Left ventricle myocardium inferior (tissue), 1 donor: ENCODE data around the gene ZNF335. TPM values are rescaled to one million over a fixed set of nuclear protein-coding genes. Genes with fewer than 3 reads are reported as not detected.

Experiments used
- DNase-seq: peaks from one replicate; pipeline ENCODE4 v3.0.0-alpha.2; 2020
- H3K27ac ChIP-seq: fragments of 200-600 bp; replicated peaks from 2 replicates; pipeline ENCODE4 v1.8.0; 2021
- H3K27me3 ChIP-seq: fragments of 200-600 bp; 2 replicates; pipeline ENCODE4 v1.8.0; 2021; ENCODE audit warnings: low read depth
- H3K36me3 ChIP-seq: fragments of 200-600 bp; 2 replicates; pipeline ENCODE4 v1.8.0; 2021
- H3K4me1 ChIP-seq: fragments of 200-600 bp; 2 replicates; pipeline ENCODE4 v1.8.0; 2021
- H3K4me3 ChIP-seq: fragments of 200-600 bp; 2 replicates; pipeline ENCODE4 v1.8.0; 2021; ENCODE audit warnings: mild to moderate bottlenecking, moderate library complexity
- H3K9me3 ChIP-seq: fragments of 200-600 bp; replicated peaks from 2 replicates; pipeline ENCODE4 v1.8.0; 2021
- CTCF ChIP-seq: fragments of 200-600 bp; IDR thresholded peaks from 2 replicates; pipeline ENCODE4 v1.8.0; 2021; ENCODE audit warnings: antibody characterized with exemption, mild to moderate bottlenecking, borderline replicate concordance
- intact Hi-C: fragments of 100-400 bp; cut with micrococcal nuclease; formaldehyde crosslinking; loops from one replicate; pipeline ENCODE4 v1.11.0; 2022
- total RNA-seq: library from RNA; stranded (reverse); fragmentation: NEBNext Ultra II Directional; extraction: Animal tissue kit (Norgen Biotek cat#: 25700); gene quantifications from one replicate; pipeline ENCODE4 v1.2.1, GENCODE V29; 2021
- donor health status: DM: no; HTN: yes; CAD: no; lungs with severe emphysema.

Gene ZNF335
- total RNA-seq, 1 donor from 2014 or later = 8.1 TPM

GRCh38 chr20:46014517-46015396, 42.8 kb upstream of the ZNF335 start:
- Histone ChIP-seq H3K4me1 (peaks cover 18% of the 10 kb centered on the region), H3K27ac (no peak overlapping the region), H3K27me3 (peaks cover 100% of the 10 kb centered on the region), H3K36me3 (no peaks in the 10 kb centered on the region), H3K9me3 (no peaks in the 10 kb centered on the region), H3K4me3 (no peak overlapping the region)
- DNase-seq = no peak
- intact Hi-C loops = no loop called here
- no peak for TF ChIP-seq CTCF

- TF ChIP-seq CTCF = peak; percentile 72
- Histone ChIP-seq H3K27me3 (peaks cover 100% of the 10 kb centered on the region), H3K9me3 (no peaks in the 10 kb centered on the region), H3K27ac (no peak overlapping the region), H3K4me1 (peaks cover 18% of the 10 kb centered on the region), H3K36me3 (no peaks in the 10 kb centered on the region), H3K4me3 (peak overlapping the region; percentile 17)
- intact Hi-C loops = no loop called here
- DNase-seq = no peak
These were observed 42.0 kb upstream of the ZNF335 start for GRCh38 chr20:46013829-46014516.

- no peak overlapping the region for H3K4me3 ChIP-seq
- intact Hi-C loops = no loop called here
- H3K27me3 ChIP-seq = peaks cover 100% of the 10 kb centered on the region
These were observed 41.4 kb upstream of the ZNF335 start for GRCh38 chr20:46013322-46013828.

GRCh38 chr20:46012921-46013320, 40.9 kb upstream of the ZNF335 start:
- Histone ChIP-seq H3K4me3 (no peak overlapping the region), H3K4me1 (peaks cover 18% of the 10 kb centered on the region), H3K9me3 (no peaks in the 10 kb centered on the region), H3K27ac (no peak overlapping the region), H3K36me3 (no peaks in the 10 kb centered on the region), H3K27me3 (peaks cover 100% of the 10 kb centered on the region)
- TF ChIP-seq CTCF = no peak
- intact Hi-C loops = no loop called here
- DNase-seq = no peak

More at GRCh38 chr20:46013322-46013828, 41.4 kb upstream of the ZNF335 start:
- Histone ChIP-seq H3K9me3 (no peaks in the 10 kb centered on the region), H3K36me3 (no peaks in the 10 kb centered on the region), H3K4me1 (peaks cover 18% of the 10 kb centered on the region), H3K27ac (no peak overlapping the region)
- no peak for DNase-seq
- TF ChIP-seq CTCF = no peak

GRCh38 chr20:46011631-46012482, 39.9 kb upstream of the ZNF335 start:
- H3K4me3 ChIP-seq = no peak overlapping the region
- no peaks in the 10 kb centered on the region for H3K36me3 ChIP-seq
- no peak overlapping the region for H3K27ac ChIP-seq
- H3K9me3 ChIP-seq = no peaks in the 10 kb centered on the region
- no peak for TF ChIP-seq CTCF
- DNase-seq = peak; percentile 60
- H3K4me1 ChIP-seq = peaks cover 18% of the 10 kb centered on the region
- peaks cover 100% of the 10 kb centered on the region for H3K27me3 ChIP-seq
- intact Hi-C loops = no loop called here
